HG03196 (cell line): Measurements from ENCODE around the gene IL17RC.

ENCODE experiments used
- ATAC-seq: cut with Tn5 transposase; IDR thresholded peaks from one replicate; pipeline ENCODE4 v1.9.1; 2021; ENCODE audit not compliant: unreplicated experiment

The IL17RC gene

DNA sequence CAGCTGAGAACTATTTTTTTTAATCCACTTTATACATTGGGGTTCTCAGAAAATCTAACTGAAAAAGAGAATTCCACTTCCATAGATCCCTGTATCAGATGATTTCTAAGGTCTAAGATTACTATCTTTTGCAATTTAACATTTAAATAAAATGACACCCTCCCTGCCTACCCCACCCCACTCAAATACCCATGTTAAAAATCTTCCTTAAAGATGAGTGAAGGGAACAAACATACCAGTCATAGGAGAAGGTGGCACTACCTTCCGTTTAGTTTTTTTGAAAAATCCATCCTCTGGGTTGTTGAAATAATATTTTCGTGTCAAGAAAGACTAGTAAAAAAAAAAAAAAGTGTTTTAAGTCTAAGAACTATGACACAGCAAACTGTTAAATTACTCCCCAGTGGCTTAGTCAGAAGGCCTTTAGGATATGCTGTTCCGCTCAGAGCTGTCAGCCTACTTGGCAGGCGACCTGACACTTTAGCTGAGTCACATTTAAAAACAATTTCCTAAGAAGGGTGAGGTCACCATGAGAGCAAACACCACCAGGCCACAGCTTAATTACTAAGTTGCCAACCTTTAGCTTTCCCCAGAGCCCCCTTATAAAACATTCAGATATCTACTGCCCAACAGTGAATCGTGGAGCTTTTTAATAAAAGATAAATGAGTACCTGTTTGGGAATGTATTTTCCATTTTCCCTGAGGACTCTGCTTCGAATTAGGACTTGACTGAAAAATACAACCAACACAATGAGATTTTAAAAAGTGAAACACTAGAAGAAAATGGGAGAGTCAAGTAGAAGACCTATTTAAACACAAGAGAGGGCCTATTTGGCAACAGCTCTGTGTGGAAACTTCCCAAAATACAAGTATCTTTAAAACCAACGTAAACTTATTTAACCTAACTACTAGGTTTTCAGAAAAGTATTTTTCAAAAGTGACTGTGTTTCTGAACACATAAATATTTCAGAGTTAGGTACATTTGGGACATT is 60.1 kb downstream of the IL17RC start:
- ATAC-seq = no peak

DNA sequence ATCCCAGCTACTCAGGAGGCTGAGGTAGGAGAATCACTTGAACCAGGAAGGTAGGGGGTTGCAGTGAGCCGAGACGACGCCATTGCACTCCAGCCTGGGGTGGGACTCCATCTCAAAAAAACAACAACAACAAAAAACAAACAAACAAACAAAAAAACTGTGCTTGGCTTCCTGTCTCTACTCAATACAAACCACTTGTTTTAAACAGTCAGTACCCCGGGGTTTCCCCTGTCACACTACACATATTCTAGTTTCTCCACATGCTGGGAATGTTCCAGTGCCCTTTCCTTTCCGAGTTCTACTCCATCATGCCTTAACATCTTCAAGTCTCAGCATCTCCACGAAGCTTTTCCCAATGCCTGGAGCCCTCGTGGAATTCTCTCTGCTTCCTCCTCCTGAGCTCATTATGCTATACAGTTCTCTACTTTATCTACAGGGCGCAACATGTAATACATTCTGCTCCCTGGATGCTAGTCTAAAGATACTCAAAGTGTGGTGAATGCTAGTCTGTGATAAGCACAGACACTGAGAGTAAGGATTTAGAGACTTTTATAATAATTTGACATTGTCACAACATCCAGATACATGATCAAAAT is 61.9 kb downstream of the IL17RC start:
- ATAC-seq = no peak

DNA sequence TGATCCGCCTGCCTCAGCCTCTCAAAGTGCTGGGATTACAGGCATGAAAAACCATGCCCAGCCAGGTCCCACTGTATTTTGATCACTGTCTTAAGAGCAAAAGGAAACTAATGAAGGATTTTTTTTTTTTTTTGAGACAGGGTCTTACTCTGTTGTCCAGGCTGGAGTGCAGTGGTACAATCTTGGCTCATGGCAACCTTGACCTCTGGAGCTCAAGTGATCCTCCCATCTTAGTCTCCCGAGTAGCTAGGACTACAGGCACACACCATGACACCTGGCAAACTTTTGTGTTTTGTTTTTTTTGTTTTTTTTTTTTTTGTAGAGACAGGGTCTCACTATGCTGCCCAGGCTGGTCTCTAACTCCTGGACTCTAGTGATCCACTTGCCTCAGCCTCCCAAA is 63.4 kb downstream of the IL17RC start:
- ATAC-seq = no peak
